ENCODE data around the gene CEMIP. TPM values are rescaled to one million over a fixed set of nuclear protein-coding genes. Genes with fewer than 3 reads are reported as not detected.

Gene CEMIP
- total and polyA plus RNA-seq, 2 of the 4 experiments (the other 2 are of a cell fraction), result 63.8 to 78.0 TPM

DNA sequence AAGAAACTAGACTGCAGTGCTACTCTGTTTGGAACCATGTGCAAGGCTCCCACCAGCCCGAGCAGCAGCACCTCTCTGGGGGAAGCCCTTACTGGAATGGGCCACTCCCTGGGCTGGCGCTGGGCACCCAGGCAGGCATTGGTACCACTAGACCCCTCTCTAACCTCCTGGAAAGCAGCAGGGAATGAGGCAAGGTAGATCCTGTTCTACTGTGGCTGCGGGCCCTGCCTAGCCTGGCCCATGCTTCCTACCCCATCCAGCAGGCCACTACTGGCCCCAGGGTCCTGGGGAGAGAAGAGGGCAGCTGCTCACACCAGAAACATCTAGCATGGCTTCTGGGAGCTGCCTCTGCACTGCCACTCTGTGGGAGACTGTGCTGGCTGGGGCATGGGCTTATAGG lies 165.6 kb downstream of the CEMIP start:
- Histone ChIP-seq H3K4me3 (ENCODE audit: insufficient read depth, low read depth, low read length) (no peak overlapping the region), H3K27ac (ENCODE audit: insufficient read depth, low read length) (no peak overlapping the region), H2AK9ac (replicated peaks; ENCODE audit: low read depth, low read length, poor library complexity) (no peak overlapping the region), H3K79me1 (ENCODE audit: low read depth in 1 of 2, low read length in 2 of 2) (no peaks in the 10 kb centered on the region), H3K9me1 (ENCODE audit: insufficient read depth, low read length) (peaks cover 15% of the 10 kb centered on the region; the same call in 1 of the 2 replicates), H3K4ac (ENCODE audit: low read depth, low read length) (no peak overlapping the region), H2BK120ac (ENCODE audit: low read depth, low read length) (no peak overlapping the region), H2AK5ac (ENCODE audit: low read depth, low read length) (no peak overlapping the region), H4K91ac (ENCODE audit: insufficient read depth, low read depth, low read length) (no peak overlapping the region), H3K27me3 (ENCODE audit: control insufficient read depth, insufficient read depth, low read length) (no peaks in the 10 kb centered on the region), H4K8ac (ENCODE audit: low read depth in 2 of 2, low read length in 2 of 2) (no peak overlapping the region), H3K18ac (ENCODE audit: low read depth, low read length) (no peak overlapping the region), H3K56ac (ENCODE audit: extremely low read depth, insufficient read depth, low read length) (no peak overlapping the region), H4K20me1 (ENCODE audit: insufficient read depth, low read length) (peaks cover 54% of the 10 kb centered on the region), H2BK15ac (ENCODE audit: low read depth, low read length) (no peak overlapping the region), H3K4me2 (ENCODE audit: low read depth, low read length) (no peak overlapping the region), H2BK20ac (ENCODE audit: low read depth, low read length) (no peak overlapping the region), H3K4me1 (ENCODE audit: control insufficient read depth, insufficient read depth, low read length) (no peaks in the 10 kb centered on the region), H4K5ac (ENCODE audit: low read depth, low read length) (no peak overlapping the region), H3K9ac (ENCODE audit: low read depth, low read length) (no peak overlapping the region), H3K23ac (ENCODE audit: low read depth, low read length) (no peak overlapping the region), H3K36me3 (ENCODE audit: control insufficient read depth, insufficient read depth, low read length) (peaks cover 95% of the 10 kb centered on the region), H2BK5ac (ENCODE audit: low read depth, low read length, poor library complexity, severe bottlenecking) (no peak overlapping the region), H3K9me3 (ENCODE audit: control insufficient read depth, insufficient read depth, low read length) (no peaks in the 10 kb centered on the region), H2AFZ (replicated peaks; ENCODE audit: low read length, poor library complexity) (no peak overlapping the region), H3K14ac (replicated peaks; ENCODE audit: low read depth, low read length) (no peak overlapping the region)
- in situ Hi-C loops (cut with MboI; ENCODE audit: low sequenced_read_pairs), result no loop called here
- TF ChIP-seq, protein P1, sequence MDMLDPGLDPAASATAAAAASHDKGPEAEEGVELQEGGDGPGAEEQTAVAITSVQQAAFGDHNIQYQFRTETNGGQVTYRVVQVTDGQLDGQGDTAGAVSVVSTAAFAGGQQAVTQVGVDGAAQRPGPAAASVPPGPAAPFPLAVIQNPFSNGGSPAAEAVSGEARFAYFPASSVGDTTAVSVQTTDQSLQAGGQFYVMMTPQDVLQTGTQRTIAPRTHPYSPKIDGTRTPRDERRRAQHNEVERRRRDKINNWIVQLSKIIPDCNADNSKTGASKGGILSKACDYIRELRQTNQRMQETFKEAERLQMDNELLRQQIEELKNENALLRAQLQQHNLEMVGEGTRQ (IDR thresholded peaks at IDR 0.05; ENCODE audit: low read depth, low read length), result no peak
- TF ChIP-seq, protein P2, sequence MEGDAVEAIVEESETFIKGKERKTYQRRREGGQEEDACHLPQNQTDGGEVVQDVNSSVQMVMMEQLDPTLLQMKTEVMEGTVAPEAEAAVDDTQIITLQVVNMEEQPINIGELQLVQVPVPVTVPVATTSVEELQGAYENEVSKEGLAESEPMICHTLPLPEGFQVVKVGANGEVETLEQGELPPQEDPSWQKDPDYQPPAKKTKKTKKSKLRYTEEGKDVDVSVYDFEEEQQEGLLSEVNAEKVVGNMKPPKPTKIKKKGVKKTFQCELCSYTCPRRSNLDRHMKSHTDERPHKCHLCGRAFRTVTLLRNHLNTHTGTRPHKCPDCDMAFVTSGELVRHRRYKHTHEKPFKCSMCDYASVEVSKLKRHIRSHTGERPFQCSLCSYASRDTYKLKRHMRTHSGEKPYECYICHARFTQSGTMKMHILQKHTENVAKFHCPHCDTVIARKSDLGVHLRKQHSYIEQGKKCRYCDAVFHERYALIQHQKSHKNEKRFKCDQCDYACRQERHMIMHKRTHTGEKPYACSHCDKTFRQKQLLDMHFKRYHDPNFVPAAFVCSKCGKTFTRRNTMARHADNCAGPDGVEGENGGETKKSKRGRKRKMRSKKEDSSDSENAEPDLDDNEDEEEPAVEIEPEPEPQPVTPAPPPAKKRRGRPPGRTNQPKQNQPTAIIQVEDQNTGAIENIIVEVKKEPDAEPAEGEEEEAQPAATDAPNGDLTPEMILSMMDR (conservative IDR thresholded peaks at IDR 0.05; ENCODE audit: low read depth, low read length), result no peak
- no peak for TF ChIP-seq RFX5 (IDR thresholded peaks at IDR 0.05; ENCODE audit: low read depth, low read length)
- TF ChIP-seq RAD21 (IDR thresholded peaks at IDR 0.05; ENCODE audit: low read length), result no peak
- TF ChIP-seq MAFK (IDR thresholded peaks at IDR 0.05; ENCODE audit: low read depth, low read length), result no peak
- TF ChIP-seq, protein P3, sequence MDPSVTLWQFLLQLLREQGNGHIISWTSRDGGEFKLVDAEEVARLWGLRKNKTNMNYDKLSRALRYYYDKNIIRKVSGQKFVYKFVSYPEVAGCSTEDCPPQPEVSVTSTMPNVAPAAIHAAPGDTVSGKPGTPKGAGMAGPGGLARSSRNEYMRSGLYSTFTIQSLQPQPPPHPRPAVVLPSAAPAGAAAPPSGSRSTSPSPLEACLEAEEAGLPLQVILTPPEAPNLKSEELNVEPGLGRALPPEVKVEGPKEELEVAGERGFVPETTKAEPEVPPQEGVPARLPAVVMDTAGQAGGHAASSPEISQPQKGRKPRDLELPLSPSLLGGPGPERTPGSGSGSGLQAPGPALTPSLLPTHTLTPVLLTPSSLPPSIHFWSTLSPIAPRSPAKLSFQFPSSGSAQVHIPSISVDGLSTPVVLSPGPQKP (IDR thresholded peaks at IDR 0.05; ENCODE audit: borderline replicate concordance, low read depth, low read length), result no peak
- no peak for TF ChIP-seq CEBPB (IDR thresholded peaks at IDR 0.05; ENCODE audit: low read depth, low read length)
- TF ChIP-seq POLR2A (IDR thresholded peaks at IDR 0.05; ENCODE audit: low read depth, low read length), result no peak
- TF ChIP-seq NFE2L2 (IDR thresholded peaks at IDR 0.05; ENCODE audit: low read depth, low read length), result no peak
- no peak for TF ChIP-seq FOS (IDR thresholded peaks at IDR 0.05; ENCODE audit: low read depth, low read length)
- no peak for TF ChIP-seq BHLHE40 (IDR thresholded peaks at IDR 0.05; ENCODE audit: low read depth, low read length)
- TF ChIP-seq RCOR1 (IDR thresholded peaks at IDR 0.05; ENCODE audit: insufficient replicate concordance, low read length), result no peak
- TF ChIP-seq MAZ (IDR thresholded peaks at IDR 0.05; ENCODE audit: borderline replicate concordance, low read depth, low read length), result no peak
- TF ChIP-seq MXI1 (IDR thresholded peaks at IDR 0.05; ENCODE audit: borderline replicate concordance, low read depth, low read length), result no peak
- TF ChIP-seq SMC3 (IDR thresholded peaks at IDR 0.05; ENCODE audit: low read depth, low read length), result no peak
- TF ChIP-seq CHD1 (IDR thresholded peaks at IDR 0.05; ENCODE audit: low read depth, low read length), result no peak
- no peak for DNase-seq
- intact Hi-C loops (cut with micrococcal nuclease), result no loop called here
- 100% methylated on average over 1 of the region's 3 CpGs; no CpG with 5 or more reads in 1 of the 2 experiments for WGBS, 2 experiments (ENCODE audit: extremely low coverage in 2 of 2, insufficient read length in 1 of 2)
- BruUV-seq (replicated peaks), result no TSS peak
- CTCF ChIA-PET, result no interaction called here
- dilution Hi-C loops (cut with HindIII; ENCODE audit: low sequenced_read_pairs, unreplicated experiment), result no loop called here
- POLR2A ChIA-PET (ENCODE audit: unreplicated experiment), result no interaction called here
- no peak for ATAC-seq (ENCODE audit: low read depth)

Measured in IMR-90 (cell line).